Retina (tissue), 1 donor: ENCODE data around the gene SPRR1A.
A peak's percentile ranks its signal among the peaks of the same experiment; 100 is the strongest.

Experiments
- DNase-seq: peaks from one replicate; pipeline ENCODE4 v3.0.0-alpha.2; 2016

SPRR1A gene

GRCh38 chr1:153032677-153033308, 48.9 kb downstream of the SPRR1A start:
- DNase-seq, result peak; percentile 3

DNA sequence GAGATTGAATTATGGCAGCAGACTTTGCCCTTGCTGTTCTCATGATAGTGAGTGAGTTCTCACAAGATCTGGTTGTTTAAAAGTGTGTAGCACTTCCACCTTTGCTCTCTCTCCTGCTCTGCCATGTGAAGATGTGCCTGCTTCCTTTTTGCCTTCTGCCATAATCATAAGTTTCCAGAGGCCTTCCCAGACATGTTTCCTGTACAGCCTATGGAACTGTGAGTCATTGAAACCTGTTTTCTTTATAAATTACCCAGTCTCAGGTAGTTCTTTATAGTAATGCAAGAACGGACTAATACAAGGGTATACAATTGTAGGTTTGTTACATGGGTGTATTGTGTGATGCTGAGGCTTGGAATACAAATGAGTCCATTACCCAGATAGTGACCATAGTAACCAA, 51.3 kb downstream of the SPRR1A start:
- no peak for DNase-seq
